HG02763 (cell line): ENCODE results near the gene MUC4.
"Not testable (repeated sequence)": the region's sequence is repeated elsewhere in the genome, so short reads cannot be mapped to it uniquely, and the experiment has no call there.

ENCODE experiments used
- ATAC-seq: cut with Tn5 transposase; IDR thresholded peaks from one replicate; pipeline ENCODE4 v1.9.1; 2021; ENCODE audit warnings: mild to moderate bottlenecking, moderate library complexity; ENCODE audit not compliant: unreplicated experiment

Gene MUC4

GRCh38 chr3:195763076-195763830 is 48.5 kb downstream of the MUC4 start:
- ATAC-seq: no peak

DNA sequence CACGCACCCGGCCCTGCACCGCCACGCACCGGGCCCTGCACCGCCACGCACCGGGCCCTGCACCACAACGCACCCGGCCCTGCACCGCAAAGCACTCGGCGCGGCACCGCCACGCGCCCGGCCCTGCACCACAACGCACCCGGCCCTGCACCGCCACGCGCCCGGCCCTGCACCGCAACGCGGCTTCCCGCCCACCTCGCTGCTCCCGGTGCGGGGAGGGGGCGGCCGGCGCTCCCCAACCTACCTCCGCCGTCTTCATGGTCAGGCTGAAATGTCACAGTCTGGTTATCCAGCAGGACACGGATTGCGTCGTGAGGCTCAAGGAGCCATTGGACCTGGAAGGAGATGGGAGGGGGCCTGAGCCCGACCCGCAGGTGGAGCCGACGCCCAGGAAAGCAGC is 49.1 kb downstream of the MUC4 start:
- no peak for ATAC-seq

DNA sequence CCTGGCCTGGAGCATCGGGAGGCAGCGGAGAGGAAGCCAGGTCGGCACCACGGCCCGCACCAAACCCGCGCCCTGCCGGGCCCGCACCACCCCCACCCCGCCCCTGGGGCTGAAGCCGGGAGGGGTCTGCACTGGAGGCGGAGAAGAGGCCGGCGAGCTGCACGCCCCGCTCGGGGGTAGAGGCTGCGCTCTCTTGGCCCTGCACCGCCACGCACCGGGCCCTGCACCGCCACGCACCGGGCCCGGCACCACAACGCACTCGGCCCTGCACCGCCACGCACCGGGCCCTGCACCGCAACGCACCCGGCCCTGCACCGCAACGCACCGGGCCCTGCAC is 49.5 kb downstream of the MUC4 start:
- no peak for ATAC-seq

DNA sequence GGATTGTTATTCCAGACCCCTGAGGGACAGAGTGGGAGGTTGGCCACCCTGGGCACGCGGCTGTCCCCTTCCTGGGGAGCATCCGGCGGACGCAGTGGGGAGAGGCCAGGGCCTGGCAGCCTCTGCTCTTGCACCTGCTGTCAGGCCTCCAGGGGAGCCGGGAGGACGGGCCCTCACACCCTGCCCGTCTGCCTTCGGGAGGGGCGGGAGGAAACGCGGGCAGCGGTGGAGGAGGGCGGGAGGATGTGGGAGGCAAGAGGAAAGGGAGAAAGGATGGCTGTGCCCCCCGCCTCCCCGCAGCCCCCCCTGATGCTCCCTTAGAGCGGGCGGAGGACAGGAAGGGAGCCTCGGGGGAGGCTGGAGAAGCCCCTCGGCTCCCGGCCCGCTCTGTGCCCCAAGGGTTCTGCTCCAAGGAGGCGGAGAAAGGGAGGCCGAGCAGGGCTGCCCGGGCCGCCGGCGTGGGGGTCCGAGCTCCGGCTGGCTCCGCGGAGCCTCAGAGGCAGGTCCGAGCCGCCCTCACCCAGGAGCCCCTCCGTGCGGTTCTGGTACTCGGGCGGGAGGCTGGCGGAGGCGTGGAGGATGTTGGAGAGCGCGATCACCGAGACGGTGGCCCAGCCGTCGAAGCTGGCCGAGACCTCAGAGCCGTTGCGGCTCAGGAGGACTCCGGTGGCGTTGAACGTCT is 50.0 kb downstream of the MUC4 start:
- ATAC-seq: no peak

DNA sequence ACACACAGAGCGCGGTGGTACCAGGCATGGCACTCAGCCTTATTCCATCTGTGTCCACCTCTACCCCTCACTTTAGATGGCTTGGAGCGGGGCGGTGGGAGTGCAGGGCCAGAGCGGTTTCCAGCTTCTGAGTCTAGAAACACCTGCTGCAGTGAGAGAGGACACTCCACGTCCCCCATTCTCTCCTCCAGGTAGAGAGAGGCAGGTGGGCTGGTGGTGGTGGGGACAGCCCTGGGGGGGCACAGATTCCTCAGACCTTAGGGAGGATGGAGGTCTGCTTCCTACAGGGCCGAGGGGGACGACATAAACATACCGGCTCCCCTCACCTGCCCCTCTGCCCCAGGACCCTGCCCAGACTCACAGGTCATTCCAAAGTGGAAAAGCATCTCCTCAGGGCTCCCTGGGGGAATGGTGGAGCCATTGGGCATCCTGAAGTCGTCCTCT is 50.6 kb downstream of the MUC4 start:
- no peak for ATAC-seq

GRCh38 chr3:195760345-195761122 is 51.2 kb downstream of the MUC4 start:
- ATAC-seq: no peak

DNA sequence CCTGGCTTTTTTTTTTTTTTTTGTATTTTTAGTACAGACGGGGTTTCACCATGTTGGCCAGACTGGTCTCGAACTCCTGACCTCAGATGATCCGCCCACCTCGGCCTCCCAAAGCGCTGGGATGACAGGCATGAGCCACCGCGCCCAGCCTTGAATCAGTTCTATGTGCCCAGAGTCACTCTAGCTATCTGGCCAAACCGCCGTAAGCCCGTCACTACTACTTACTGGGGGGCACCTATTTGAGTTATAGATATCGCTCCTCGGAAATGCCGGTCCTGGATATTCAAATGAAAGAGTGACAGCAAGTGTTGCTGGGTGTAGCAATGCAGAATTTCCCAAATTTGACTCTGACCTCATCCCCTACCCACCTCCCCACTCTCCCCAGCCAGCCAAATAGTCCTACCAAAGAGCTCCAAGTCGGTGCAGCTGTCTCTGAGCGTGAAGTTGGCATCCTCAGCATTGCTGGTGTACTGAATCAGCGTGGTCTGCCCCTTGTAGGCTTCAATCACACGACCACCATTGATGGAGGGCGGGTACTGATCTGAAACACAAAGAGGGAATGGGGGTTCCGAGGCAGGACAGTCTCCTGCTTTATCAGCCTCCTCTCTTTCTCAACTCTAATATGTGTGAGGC is 52.9 kb downstream of the MUC4 start:
- ATAC-seq: no peak

DNA sequence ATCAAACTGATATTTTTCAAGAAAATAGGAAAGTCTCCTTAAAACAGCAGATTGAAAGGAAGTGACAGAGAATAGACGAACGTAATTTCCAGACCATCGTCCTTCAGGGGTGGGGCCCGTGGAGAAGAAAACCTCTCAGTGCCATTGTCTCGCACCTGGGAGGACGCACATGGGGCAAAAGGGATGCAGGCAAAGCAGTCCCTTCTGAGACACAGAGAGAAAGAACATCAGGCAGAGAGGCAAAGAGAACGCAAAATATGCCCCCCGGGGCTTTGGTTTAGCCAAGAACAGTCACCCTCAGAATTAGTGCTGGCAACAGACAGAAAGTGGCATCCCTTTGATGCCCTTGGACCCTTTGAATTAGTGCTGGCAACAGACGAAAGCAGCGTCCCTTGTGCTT is 53.9 kb downstream of the MUC4 start:
- no peak for ATAC-seq

- no peak for ATAC-seq
Observed at GRCh38 chr3:195757438-195757770, 54.3 kb downstream of the MUC4 start.

GRCh38 chr3:195755791-195756676 is 55.7 kb downstream of the MUC4 start:
- no peak for ATAC-seq

GRCh38 chr3:195755391-195755790 is 56.3 kb downstream of the MUC4 start:
- no peak for ATAC-seq

DNA sequence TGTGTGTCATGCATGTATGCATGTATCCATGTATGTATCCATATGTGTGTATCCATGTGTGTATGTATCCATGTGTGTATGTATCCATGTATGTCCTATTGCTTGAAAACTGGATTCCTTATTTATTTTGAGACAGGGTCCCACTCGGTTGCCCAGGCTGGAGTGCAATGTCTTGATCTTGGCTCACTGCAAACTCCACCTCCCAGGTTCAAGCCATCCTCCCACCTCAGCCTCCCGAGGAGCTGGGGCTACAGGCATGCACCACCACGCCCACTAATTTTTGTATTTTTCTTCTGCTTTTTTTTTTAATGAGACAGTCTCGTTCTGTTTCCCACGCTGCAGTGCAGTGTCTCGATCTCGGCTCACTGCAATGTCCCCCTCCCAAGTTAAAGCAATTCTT is 56.8 kb downstream of the MUC4 start:
- ATAC-seq: no peak

GRCh38 chr3:195754141-195754540 is 57.6 kb downstream of the MUC4 start:
- ATAC-seq: no peak

DNA sequence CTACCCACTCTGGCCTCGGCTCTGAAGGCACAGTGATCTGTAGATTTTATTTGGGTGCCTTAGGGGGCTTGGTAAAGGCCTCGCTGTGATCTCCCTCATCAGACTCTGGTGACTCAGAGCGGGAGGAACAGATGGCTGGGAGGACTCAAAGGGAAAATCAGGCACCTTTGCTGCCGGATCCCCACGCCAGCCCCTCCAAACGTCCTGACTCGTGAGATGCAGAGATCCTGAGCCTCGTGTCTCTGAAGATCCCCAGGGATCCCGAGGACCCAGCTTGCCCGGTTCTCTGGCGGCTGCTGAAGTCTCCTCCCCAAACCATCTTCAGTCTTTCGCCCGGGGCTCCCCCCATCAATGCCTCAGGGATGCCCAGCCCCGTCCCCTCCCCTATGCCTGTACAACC is 58.1 kb downstream of the MUC4 start:
- ATAC-seq: no peak

DNA sequence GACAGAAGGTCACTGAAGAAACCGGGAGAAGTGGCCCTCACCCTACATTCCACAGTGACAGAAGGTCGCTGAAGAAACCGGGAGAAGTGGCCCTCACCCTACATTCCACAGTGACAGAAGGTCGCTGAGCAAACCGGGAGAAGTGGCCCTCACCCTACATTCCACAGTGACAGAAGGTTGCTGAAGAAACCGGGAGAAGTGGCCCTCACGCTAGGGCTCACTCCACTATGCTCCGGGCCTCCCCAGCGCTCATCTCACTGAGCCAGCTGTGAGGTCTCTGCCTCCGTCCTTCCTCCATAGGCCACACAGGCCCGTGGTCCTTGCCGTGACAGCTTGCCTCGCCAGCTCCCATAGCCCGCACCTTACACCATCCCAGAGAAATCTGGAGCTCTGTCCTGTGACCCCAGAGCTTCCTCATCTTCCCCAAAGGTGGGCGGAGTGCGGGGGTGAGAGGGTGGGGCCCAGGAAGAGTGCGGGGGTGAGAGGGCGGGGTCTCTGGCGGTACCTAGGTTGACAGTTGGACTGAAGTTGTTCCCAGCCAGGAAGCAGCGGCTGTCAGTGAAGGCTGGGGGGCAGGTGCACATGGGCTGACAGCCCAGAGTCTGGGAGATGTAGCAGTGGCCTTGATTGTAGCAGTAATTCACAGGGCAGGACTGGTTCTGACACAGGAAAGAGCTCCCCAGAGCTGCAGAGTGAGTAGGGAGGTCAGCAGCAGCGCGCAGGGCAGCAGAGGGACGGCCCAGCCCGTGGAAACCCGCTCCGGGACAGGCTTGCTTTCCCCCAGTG is 59.0 kb downstream of the MUC4 start:
- ATAC-seq: no peak

GRCh38 chr3:195752066-195752465 is 59.7 kb downstream of the MUC4 start:
- ATAC-seq: no peak

DNA sequence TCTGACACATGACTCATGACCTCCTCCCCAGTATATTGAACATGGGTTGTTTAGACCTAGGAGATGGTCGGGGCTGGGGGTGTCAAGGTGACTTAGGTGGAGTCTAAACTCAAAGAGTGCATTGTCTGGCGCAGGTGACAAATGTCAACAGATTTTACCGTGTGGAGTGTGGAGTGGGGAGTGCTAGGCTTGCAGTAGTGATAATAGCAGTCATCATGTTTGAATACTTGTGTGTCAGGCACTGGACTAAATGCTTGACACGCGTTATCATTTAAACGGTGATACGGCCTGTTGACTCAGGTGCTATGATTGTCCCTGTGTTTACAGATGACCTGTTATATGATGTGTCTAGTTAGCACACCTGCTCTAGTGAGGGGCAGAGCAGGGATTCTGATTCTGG is 60.2 kb downstream of the MUC4 start:
- ATAC-seq: no peak

DNA sequence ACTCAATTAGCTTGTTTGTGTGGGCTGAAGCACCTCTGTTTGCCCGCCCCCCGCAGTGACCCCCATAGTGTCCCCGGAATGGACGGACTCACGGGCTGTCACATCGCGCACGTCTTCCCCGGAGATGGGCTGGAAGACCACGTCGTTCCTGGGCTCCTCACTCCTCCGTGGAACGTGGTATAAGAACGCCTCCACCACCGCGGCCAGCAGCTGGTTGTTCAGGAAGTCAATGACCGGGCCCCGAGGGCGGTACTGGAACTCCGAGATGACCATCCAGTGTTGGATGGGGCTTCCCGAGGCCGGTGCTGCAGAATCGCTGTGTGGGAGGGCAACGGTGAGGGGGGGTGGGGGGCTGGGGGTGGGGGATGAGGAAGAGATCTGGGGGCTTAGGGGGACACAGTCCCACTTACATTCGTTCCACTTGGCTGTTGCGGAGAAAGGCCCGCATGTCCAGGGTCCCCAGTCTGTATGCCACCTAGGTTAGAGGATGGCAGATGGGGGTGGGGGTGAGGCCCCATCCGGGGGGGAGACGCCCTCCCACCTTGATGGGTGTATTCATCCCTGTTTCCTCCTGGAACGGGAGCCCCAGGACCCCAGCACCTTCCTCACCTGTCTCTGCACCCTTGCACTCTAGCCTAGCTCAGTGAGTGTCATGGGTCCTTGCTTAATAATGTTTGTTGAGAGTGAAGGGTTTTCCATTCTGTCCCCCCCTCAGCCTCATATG is 60.8 kb downstream of the MUC4 start:
- ATAC-seq: no peak

- not testable (repeated sequence) for ATAC-seq
Observed at GRCh38 chr3:195749101-195749500, 62.6 kb downstream of the MUC4 start.
